ENCODE results near the gene PLEKHA3.
"Not testable (repeated sequence)": the region's sequence is repeated elsewhere in the genome, so short reads cannot be mapped to it uniquely, and the experiment has no call there.

Gene PLEKHA3

DNA sequence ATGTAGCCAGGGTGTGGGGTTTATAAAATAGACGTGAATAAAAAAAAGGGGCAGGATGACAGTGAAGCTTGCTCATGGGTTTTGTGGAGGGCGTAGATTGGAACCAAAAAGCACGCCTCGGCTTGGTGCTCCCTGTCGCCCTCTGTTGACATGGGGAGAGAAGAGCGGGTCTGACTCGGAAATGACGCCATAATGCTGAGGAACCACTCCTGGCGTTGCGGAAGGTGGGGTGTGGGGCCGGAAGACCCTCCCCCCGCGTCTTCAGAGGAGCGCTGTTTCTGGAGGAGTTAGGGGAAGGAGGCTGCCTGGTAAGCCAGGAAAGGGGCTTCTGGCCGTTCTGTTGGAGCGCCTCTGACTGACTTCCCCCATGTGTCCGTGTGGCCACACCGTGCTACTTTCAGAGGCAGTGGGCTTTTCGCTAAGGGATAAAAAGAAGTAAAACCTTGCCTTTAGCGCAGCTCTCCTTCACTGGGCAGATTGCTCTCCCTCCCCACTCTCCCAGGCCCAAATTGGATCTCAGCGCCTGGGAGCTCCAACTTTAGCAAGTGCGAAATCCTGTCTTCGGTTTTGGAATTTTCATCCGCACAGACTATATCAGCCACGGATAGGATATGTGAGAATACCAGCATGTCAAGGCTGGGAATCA is 42.8 kb downstream of the PLEKHA3 start:
- DNase-seq (ENCODE audit: low spot score): peak; percentile 25

DNA sequence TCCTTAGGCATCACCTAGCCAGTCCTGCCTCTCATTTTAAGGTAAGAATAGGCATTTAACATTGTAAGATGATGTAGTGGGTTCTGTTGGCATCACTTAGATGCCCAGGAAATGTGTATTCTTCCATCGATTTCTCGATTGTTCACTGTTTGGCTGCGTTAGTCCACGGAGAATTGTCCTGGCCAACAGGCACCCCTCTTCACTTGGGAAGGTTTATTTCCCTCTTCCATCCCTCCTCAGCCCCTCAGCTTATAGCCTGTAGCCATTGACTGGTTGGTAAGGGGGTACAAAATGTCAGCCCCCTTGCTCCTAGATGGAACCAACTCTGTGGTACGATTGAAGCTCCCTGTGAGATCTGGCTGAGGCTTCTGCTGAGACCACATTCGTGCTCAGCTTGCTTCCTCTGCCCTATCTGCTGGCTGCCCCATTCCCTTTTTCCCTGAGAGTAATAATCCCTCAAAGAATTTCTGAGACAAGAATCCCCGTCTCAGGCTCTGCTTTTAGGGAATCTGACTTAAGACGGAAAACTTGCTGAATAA is 43.4 kb downstream of the PLEKHA3 start:
- no peak for DNase-seq (ENCODE audit: low spot score)
- no peak for FAIRE-seq

More for the DNA sequence above, 42.8 kb downstream of the PLEKHA3 start:
- FAIRE-seq: no peak

DNA sequence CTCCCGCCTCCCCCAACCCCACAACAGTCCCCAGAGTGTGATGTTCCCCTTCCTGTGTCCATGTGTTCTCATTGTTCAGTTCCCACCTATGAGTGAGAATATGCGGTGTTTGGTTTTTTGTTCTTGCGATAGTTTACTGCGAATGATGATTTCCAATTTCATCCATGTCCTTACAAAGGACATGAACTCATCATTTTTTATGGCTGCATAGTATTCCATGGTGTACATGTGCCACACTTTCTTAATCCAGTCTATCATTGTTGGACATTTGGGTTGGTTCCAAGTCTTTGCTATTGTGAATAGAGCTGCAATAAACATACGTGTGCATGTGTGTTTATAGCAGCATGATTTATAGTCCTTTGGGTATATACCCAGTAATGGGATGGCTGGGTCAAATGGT is 44.8 kb downstream of the PLEKHA3 start:
- DNase-seq (ENCODE audit: low spot score); FAIRE-seq: not testable (repeated sequence)

DNA sequence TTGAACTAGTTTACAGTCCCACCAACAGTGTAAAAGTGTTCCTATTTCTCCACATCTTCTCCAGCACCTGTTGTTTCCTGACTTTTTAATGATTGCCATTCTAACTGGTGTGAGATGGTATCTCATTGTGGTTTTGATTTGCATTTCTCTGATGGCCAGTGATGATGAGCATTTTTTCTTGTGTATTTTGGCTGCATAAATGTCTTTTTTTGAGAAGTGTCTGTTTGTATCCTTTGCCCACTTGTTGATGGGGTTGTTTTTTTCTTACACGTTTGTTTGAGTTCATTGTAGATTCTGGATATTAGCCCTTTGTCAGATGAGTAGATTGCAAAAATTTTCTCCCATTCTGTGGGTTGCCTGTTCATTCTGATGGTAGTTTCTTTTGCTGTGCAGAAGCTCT is 45.2 kb downstream of the PLEKHA3 start:
- not testable (repeated sequence) for FAIRE-seq; DNase-seq (ENCODE audit: low spot score)

DNA sequence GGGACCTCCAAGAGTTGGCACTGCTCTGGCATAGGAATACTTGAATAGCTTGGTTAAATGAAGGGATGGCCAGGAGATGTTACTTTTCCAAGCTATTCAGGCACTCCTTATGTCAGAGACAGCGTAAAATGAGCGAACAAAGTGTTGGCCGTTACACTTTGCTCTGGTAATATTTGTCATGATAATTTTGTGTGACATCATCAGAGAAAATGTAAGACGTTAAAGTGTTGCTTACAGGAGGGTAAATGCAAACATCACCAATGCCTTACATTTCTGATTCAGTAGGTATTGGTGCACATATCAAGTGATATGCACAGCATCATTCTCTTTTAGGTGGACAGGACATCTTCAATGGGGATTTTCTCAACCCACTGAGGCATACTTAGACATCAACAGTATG is 46.0 kb downstream of the PLEKHA3 start:
- DNase-seq (ENCODE audit: low spot score): no peak
- FAIRE-seq: no peak

DNA sequence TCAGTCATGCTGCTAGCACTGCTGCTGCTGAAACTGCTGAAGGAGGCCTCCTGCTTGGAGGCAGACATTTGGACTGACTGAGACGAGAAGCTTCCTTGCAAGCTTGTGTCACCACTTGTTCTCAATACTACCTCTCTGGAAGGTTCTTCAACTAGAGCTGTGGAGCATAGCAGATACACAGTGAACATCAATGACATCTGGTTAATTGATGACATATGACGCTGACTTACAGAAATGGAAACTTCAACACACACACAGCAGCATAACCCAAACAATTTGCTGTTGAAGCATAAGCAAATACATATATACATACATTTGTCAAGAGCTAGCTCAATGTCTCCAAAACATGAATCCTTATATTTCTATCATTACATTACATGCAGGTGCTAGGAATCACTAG is 47.3 kb downstream of the PLEKHA3 start:
- FAIRE-seq (no peak), DNase-seq (ENCODE audit: low spot score) (no peak)

DNA sequence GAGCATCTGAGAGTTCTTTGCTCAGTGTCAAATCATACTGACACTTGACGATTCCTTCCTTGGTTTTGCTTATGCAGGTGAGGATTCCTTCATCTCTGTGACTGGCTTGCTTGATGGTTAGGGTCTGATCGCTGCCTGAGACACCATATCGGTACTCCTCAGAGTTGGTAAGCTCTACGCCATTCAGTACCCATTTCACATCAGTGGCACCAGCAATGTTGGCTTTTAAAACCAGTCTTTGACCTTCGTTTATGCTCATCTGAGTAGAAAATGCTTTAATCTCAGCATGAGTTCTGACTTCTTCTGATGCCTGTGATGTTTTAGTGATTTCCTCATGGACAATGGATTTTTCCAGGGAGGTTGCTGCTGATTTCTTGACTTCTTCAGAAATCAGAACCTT is 48.4 kb downstream of the PLEKHA3 start:
- no peak for FAIRE-seq
- DNase-seq (ENCODE audit: low spot score): no peak

DNA sequence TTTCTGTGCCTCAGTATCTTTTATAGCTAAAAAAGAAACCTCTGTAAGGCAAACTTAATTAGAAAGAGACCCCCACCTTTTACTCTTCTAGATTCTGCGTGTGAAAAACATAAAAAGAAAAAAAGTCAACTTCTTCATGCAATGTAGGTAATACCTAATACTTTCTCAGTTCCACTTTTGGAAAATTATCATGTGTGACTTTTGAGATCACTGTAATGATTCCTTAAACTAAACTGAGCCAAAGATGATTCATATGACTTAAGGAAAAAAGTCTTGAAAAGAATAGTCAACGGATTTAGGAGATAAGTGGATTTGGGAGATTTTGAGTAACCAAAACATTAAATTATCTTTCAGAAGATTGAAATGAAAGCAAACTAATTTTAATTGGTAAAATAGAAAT is 48.9 kb downstream of the PLEKHA3 start:
- FAIRE-seq: no peak

DNA sequence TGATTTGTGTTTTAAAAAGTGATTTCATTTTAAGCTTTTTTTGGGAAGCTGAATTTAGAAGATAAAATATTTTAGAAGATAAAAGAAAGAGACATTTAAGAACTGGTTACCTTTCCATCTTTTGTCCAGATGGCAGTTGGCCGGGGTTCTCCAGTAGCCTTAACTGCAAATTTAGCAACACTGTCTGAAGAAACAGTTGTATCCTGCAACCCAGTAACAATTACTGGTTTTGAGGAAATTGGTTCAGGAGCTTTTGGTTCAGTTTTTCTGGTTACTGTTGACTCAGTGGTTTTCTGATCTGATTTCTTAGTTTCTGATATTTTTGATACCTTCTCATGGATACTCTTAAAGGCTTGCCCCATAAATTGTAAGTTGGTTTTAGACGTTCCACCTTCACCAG is 49.9 kb downstream of the PLEKHA3 start:
- DNase-seq (ENCODE audit: low spot score) (no peak), FAIRE-seq (no peak)

More for the DNA sequence above, 48.9 kb downstream of the PLEKHA3 start:
- no peak for DNase-seq (ENCODE audit: low spot score)

DNA sequence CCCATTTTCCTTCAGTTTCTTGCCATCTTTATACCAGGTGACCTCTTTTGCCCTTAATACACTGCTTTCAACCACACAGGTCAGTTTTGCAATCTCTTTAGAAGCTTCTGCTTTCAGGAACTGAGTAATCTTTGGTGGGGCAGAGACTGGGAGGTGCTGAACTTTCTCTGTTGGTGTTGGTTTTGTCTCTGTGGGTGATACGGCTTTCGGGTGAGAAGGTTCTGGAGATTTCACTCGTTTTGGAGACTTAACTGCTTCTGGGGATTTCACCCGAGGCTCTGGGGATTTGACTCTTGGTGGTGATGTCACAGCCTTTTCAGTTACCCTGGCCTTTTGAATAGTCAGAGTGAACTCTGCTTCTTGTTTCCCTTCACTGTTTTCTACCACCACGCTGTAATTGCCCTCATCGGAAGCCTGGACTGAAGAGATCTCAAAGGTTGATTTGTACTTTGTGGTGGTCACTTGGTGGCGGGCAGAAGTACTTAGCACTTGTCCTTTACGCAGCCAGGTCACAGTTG is 50.4 kb downstream of the PLEKHA3 start:
- FAIRE-seq: no peak
- DNase-seq (ENCODE audit: low spot score): no peak

DNA sequence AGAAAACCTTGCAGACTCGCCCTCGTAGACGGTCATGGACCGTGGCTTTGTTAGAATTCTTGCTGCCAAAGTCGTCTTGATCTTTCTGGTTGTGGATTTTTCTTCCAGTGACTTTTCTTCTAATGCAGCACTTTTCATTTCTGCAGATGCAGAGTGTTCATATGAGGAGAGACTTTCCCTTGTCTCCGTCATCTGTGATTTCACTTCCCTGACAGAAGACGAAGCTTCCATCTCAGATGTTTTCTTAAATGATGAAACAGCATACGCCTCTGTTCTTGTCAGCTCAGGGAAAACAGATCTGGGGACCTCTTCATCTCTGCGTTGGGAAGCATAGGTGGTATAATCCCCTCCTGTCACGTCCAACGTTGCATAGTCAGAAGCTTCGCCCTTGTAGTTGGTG is 50.9 kb downstream of the PLEKHA3 start:
- FAIRE-seq (no peak), DNase-seq (ENCODE audit: low spot score) (no peak)

DNA sequence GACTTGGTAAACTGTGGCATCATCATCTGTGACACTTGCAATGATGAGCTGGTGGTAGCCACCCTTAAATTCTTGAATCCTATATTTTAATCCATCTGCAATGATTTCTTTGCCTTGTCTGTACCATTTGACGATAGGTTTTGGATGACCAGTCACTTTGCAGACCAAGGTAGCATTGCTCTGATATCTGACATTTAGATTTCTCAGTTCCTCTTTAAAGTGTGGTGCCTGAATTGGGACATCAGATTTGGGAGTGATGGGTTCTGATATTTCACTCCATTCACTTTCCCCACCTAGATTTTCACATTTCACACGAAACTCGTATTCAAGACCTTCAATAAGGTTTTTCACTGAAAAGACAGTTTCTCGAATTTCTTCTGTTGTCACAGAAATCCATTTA is 55.8 kb downstream of the PLEKHA3 start:
- no peak for DNase-seq (ENCODE audit: low spot score)
- no peak for FAIRE-seq

DNA sequence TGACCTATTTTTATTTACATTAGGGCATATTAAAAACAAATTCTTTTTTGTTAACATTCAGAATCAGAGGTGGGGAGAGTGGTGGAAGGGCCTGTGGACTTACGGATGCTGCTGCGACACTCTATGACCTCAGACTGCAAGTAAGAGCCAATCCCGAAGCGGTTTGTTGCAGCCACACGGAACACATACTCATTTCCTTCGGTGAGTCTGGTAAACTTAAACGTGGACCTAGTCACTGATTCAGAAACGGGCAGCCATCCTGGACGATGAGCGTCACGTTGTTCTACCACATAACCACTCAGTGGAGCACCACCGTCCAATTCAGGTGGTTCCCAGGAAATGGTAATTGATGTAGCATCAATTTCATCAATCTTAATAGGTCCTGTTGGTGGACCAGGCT is 61.9 kb downstream of the PLEKHA3 start:
- no peak for FAIRE-seq

DNA sequence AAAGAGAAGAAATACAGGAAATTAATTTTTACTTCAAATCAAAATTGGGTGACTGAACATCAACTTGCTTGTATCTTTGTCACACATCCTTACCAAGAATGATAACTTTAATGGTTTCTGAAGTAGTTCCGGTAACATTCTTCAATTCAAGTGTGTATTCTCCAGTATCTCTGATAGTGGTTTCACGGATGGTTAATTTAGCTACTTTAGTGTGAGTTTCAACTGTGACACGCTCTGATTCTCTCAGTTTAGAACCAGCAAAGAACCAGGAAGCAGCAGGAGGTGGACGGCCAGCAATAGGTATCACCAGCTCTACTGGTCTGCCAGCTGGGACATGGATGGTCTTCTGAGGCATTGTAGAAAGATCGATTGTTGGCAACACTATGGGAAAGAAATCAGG is 62.3 kb downstream of the PLEKHA3 start:
- DNase-seq (ENCODE audit: low spot score) (no peak), FAIRE-seq (no peak)

More for the DNA sequence above, 61.9 kb downstream of the PLEKHA3 start:
- DNase-seq (ENCODE audit: low spot score): no peak

DNA sequence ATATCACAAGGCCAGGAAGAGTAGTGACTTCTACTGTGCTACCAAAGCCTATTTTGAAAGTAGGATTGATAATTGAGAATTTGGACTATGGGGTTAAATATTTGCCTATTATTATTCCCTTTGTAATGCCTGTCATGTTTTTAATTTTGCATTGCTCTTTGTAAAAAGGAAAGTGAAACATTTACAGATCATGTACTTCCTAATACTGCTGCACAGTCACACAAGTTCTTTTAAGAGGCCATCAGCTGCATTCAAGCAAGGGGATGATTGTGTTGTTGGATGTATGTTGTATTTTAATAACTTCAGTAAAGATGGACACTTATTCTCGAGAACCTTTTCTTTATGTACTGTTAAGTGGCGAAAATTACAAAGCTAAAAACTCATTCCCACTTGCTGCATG is 70.1 kb downstream of the PLEKHA3 start:
- FAIRE-seq (no peak), DNase-seq (ENCODE audit: low spot score) (no peak)

DNA sequence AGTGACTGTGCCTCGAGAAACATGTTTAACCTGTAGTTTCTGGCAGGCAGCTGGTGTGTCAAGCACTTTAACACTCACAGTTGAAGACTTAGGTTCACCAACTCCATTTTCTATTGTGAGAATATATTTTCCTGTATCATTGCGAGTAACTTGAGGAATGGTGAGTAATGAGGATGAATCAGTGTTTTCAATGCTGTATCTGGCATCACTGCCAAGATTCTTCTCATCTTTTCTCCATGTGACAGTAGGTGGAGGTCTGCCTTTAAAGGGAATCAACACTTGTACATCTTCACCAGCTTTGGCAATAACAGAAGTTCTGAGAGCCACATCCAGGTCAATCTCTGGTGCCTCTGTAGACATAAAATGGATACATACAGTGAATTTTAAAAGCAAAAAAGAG is 72.8 kb downstream of the PLEKHA3 start:
- DNase-seq (ENCODE audit: low spot score) (peak; percentile 18), FAIRE-seq (no peak)

All from urothelium cell line (cell line).